Caki2 (cell line): Measurements from ENCODE around the gene AQP12B. TPM values are rescaled to one million over a fixed set of nuclear protein-coding genes. Genes with fewer than 3 reads are reported as not detected.
"Not testable (repeated sequence)": the region's sequence is repeated elsewhere in the genome, so short reads cannot be mapped to it uniquely, and the experiment has no call there.

Experiments
- DNase-seq: peaks from one replicate; pipeline ENCODE4 v3.0.0-alpha.2; 2015; ENCODE audit warnings: low read depth
- in situ Hi-C: cut with HindIII; loops from 2 replicates; pipeline ENCODE4 v1.10.0; 2016; ENCODE audit warnings: low sequenced_read_pairs, low pct_unique_long_range_greater_than_20kb, mixed read lengths
- total RNA-seq: library from RNA; depleted of rRNA; stranded (reverse); fragments of >200 nt; shearing (Covaris generic); gene quantifications from 2 replicates; pipeline ENCODE4 v1.2.3, GENCODE V29; 2014; ENCODE audit warnings: low replicate concordance

AQP12B gene
- total RNA-seq, 1 experiment from 2014 or later: not detected

GRCh38 chr2:240704651-240705050 lies 22.0 kb upstream of the AQP12B start:
- in situ Hi-C loops: no loop called here
- no peak for DNase-seq

GRCh38 chr2:240703417-240704341 lies 21.0 kb upstream of the AQP12B start:
- DNase-seq: no peak
- in situ Hi-C loops: no loop called here

DNA sequence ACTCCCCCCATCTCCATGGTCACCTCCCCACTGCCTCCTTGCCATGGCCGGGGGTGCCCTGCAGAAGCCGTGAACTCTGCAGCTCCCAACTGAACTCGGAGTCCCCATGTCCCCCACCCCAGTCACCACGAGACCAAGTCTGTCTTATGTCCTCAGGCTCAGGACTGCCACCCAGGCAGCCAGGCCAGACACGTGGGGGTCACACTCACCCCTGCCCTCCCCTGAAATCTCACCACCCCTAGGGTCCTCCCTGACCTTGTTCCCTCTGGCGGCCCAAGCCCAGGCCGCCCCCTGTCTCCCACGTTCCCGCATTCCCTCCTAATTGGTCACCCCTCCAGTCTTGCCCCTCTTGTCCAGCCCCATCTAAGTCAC lies 19.9 kb upstream of the AQP12B start:
- in situ Hi-C loops: no loop called here
- no peak for DNase-seq

GRCh38 chr2:240701736-240702639 lies 19.3 kb upstream of the AQP12B start:
- no peak for DNase-seq
- in situ Hi-C loops: no loop called here

- in situ Hi-C loops: no loop called here
- no peak for DNase-seq
These were observed 18.5 kb upstream of the AQP12B start for GRCh38 chr2:240701091-240701735.

GRCh38 chr2:240700616-240701015 lies 17.9 kb upstream of the AQP12B start:
- in situ Hi-C loops, DNase-seq: not testable (repeated sequence)

GRCh38 chr2:240699835-240700234 lies 17.1 kb upstream of the AQP12B start:
- DNase-seq, in situ Hi-C loops: not testable (repeated sequence)

- DNase-seq, in situ Hi-C loops: not testable (repeated sequence)
These were observed 16.3 kb upstream of the AQP12B start for GRCh38 chr2:240698852-240699561.

DNA sequence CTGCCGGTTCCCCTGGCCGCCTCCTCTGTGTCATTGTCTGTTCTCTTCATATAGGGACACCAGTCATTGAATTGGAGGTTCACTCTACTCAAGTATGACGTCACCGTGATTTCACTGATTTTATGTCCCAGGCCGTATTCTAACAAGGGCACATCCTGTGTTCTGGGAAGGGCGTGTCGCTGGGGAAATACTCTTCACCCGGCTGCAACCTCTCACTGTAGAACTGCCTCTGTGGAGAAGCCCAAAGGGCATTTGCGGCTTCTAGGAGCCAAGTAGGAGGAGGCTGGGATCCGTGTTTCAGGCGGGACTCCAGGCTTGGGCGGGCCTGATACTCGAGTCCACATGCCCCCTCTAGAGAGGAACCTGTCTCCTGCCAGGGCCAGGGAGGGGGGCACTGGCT lies 13.8 kb upstream of the AQP12B start:
- in situ Hi-C loops, DNase-seq: not testable (repeated sequence)

GRCh38 chr2:240695593-240695992 lies 12.9 kb upstream of the AQP12B start:
- DNase-seq, in situ Hi-C loops: not testable (repeated sequence)

GRCh38 chr2:240694304-240694703 lies 11.6 kb upstream of the AQP12B start:
- in situ Hi-C loops, DNase-seq: not testable (repeated sequence)

- in situ Hi-C loops: not testable (repeated sequence)
These were observed 10.2 kb upstream of the AQP12B start for GRCh38 chr2:240692583-240693561.

DNA sequence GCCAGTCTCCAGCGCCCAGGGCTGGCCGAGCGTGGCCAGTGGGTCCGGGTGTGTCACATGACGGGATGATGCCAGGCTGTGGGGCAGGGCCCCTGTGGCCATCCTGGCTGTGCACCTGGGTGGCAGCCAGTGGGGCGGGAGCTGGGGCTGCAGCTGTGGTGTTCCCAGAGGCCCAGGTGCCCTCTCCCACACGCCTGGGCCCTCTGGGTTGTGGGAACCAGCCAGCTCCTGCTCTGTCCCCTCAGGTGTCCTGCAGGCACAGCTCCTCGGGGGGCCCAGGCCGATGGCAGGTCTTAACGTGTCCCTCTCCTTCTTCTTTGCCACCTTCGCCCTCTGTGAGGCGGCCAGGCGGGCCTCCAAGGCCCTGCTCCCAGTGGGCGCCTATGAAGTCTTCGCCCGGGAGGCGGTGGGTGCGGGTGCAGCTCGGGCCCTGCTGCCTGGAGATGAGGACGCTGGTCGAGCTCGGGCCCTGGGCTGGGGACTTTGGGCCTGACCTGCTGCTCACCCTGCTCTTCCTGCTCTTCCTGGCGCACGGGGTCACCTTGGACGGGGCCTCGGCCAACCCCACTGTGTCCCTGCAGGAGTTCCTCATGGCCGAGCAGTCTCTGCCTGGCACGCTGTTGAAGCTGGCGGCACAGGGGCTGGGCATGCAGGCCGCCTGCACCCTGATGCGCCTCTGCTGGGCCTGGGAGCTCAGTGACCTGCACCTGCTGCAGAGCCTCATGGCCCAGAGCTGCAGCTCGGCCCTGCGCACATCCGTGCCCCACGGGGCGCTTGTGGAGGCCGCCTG lies 9.1 kb upstream of the AQP12B start, which contains the start of gene AQP12A:
Gene AQP12A (plus strand): TSS at position 236 of the 790 bp plus-strand sequence. CDS start 48 bp downstream, at position 284.
- DNase-seq, in situ Hi-C loops: not testable (repeated sequence)

More at GRCh38 chr2:240692583-240693561, 10.2 kb upstream of the AQP12B start:
- DNase-seq: not testable (repeated sequence)

DNA sequence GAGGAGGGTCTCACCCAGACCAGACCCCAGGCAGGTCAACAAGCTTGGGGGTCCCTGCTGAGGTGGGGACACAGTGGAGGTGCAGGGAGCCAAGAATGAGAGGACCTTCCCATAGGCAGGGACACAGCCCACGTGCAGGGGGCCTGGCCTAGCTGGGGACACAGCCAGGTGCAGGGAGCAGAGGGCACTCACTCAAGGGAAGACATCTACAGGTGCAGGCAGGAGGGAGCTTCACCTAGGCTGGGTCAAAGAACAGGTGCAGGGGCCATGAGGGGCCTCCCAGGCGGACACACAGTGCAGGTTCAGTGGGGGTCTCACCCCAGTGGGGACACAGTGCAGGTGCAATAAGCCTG lies 8.4 kb upstream of the AQP12B start:
- in situ Hi-C loops, DNase-seq: not testable (repeated sequence)

- DNase-seq, in situ Hi-C loops: not testable (repeated sequence)
These were observed 7.9 kb upstream of the AQP12B start for GRCh38 chr2:240690421-240691074.
